Gastrocnemius medialis (tissue), 4 donors: ENCODE measurements around the gene TBX15.

Experiments
- CTCF ChIP-seq, 5 experiments: fragments of 450-650 bp in 3 of 5; fragments of 200-600 bp in 2 of 5; sonication (generic) in 2 of 5; IDR thresholded peaks in 4 of 5; conservative IDR thresholded peaks in 1 of 5; 1 replicate in 4 of 5; 2 replicates in 1 of 5; pipeline ENCODE4 v1.5.1; 2016 to 2019; ENCODE audit warnings: antibody characterized with exemption in 5 of 5, mild to moderate bottlenecking in 3 of 5, moderate library complexity in 3 of 5
- POLR2A ChIP-seq, 2 donors: fragments of 450-650 bp; IDR thresholded peaks; one replicate each; pipeline ENCODE4 v1.6.1; 2017; ENCODE audit warnings: antibody characterized with exemption in 2 of 2, mild to moderate bottlenecking in 2 of 2, moderate library complexity in 2 of 2

GRCh38 chr1:118921994-118922393, 66.1 kb downstream of the TBX15 start:
- no peak for TF ChIP-seq CTCF (IDR thresholded peaks at IDR 0.05 in 4 of 5, conservative IDR thresholded peaks at IDR 0.05 in 1 of 5)
- no peak for TF ChIP-seq POLR2A (IDR thresholded peaks at IDR 0.05)
